Common myeloid progenitor, CD34-positive (primary cell): ENCODE results near the gene RGS21.
A peak's percentile ranks its signal among the peaks of the same experiment; 100 is the strongest.
"Not testable (repeated sequence)": the region's sequence is repeated elsewhere in the genome, so short reads cannot be mapped to it uniquely, and the experiment has no call there.

ENCODE experiments used
- CTCF ChIA-PET: fragments of 350-600 bp; sonication (Branson Sonifier 250); formaldehyde crosslinking; loops from one replicate; lab custom pipeline; 2021; ENCODE audit warnings: antibody characterized with exemption; lab: Charles Lee
- POLR2A ChIA-PET: fragments of 350-600 bp; sonication (Branson Sonifier 250); formaldehyde crosslinking; loops from one replicate; lab custom pipeline; 2021; ENCODE audit warnings: antibody characterized with exemption; lab: Charles Lee
- DNase-seq, 3 donors: peaks; one replicate each; pipeline versions ENCODE4 v3.0.0 to v3.0.0-alpha.2; 2013
- H3K27ac ChIP-seq, 2 experiments: 1 replicate in 1 of 2; 2 replicates in 1 of 2; pipeline ENCODE4 v1.7.0; 2013; ENCODE audit warnings: inconsistent platforms in 2 of 2, low read length in 2 of 2, mild to moderate bottlenecking in 2 of 2, low read depth in 1 of 2, moderate library complexity in 1 of 2; ENCODE audit not compliant: severe bottlenecking in 2 of 2, insufficient read depth in 1 of 2, poor library complexity in 1 of 2
- H3K27me3 ChIP-seq, 5 experiments: replicated peaks in 2 of 5; 1 replicate in 3 of 5; 2 replicates in 2 of 5; pipeline versions ENCODE4 v1.6.1 to v1.7.0; 2013; ENCODE audit warnings: low read length in 4 of 5, mild to moderate bottlenecking in 2 of 5, moderate library complexity in 2 of 5, inconsistent platforms in 1 of 5; ENCODE audit not compliant: insufficient read depth in 5 of 5, control insufficient read depth in 4 of 5
- H3K36me3 ChIP-seq, 4 experiments: 1 replicate in 2 of 4; 2 replicates in 2 of 4; pipeline versions ENCODE4 v1.6.1 to v1.7.0; 2013; ENCODE audit warnings: low read length in 3 of 4, control low read depth in 1 of 4, mild to moderate bottlenecking in 1 of 4; ENCODE audit not compliant: control insufficient read depth in 4 of 4, insufficient read depth in 4 of 4
- H3K4me1 ChIP-seq, 4 experiments: 1 replicate in 3 of 4; 2 replicates in 1 of 4; pipeline versions ENCODE4 v1.6.1 to v1.7.1; 2013; ENCODE audit warnings: low read length in 3 of 4, mild to moderate bottlenecking in 3 of 4, control low read depth in 1 of 4, inconsistent platforms in 1 of 4, moderate library complexity in 1 of 4; ENCODE audit not compliant: control insufficient read depth in 4 of 4, insufficient read depth in 4 of 4; ENCODE audit errors: control extremely low read depth in 1 of 4
- H3K4me3 ChIP-seq, 7 experiments: 1 replicate in 4 of 7; 2 replicates in 3 of 7; pipeline versions ENCODE4 v1.5.1 to v1.7.0; 2013; ENCODE audit warnings: mild to moderate bottlenecking in 7 of 7, low read length in 6 of 7, moderate library complexity in 6 of 7, inconsistent platforms in 2 of 7, low read depth in 2 of 7, control low read depth in 1 of 7; ENCODE audit not compliant: insufficient read depth in 4 of 7, control insufficient read depth in 1 of 7; ENCODE audit errors: extremely low read depth in 1 of 7
- H3K9me3 ChIP-seq, 5 experiments: 1 replicate in 4 of 5; 2 replicates in 1 of 5; pipeline versions ENCODE4 v1.6.1 to v1.7.1; 2013; ENCODE audit warnings: low read length in 4 of 5, mild to moderate bottlenecking in 2 of 5, inconsistent platforms in 1 of 5, low read depth in 1 of 5, moderate library complexity in 1 of 5; ENCODE audit not compliant: control insufficient read depth in 4 of 5, insufficient read depth in 2 of 5; ENCODE audit errors: control extremely low read depth in 1 of 5
- WGBS: methylation state at CpG from one replicate; pipeline ENCODE4 v1.1.5; 2013; ENCODE audit not compliant: insufficient coverage; 5-methylcytosine and 5-hydroxymethylcytosine counted together

The RGS21 gene

DNA sequence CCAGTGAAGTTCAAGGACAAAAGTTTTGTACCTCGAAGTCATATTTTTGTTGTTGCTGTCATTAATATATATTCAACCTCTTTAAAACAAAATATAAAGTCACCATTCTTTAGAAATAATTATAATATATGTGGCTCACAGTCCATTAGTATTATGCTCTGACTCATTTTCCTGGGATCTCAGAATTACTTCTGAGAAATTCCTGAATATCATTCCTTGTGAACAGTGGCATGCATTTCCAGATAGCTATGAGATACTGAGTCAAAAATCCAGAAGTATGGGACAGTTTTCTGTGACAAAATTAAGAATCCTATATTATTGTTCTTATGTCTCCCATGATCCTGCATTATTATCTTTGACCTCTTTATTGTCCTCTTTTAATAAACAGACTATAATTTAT lies 13.8 kb upstream of the RGS21 start:
- no peaks in the 10 kb centered on the region for H3K4me1 ChIP-seq
- no peak overlapping the region for H3K4me3 ChIP-seq
- POLR2A ChIA-PET, result no interaction called here
- WGBS, result no CpG with 5 or more reads among the region's 1 CpG
- H3K27ac ChIP-seq, result no peak overlapping the region
- CTCF ChIA-PET, result interaction anchor here (1.3 kb wide), 1 partner anchor 309 kb away, joined by 3 read pairs; no protein-coding TSS in a partner anchor
- H3K27me3 ChIP-seq, result no peaks in the 10 kb centered on the region
- no peaks in the 10 kb centered on the region for H3K36me3 ChIP-seq
- no peak for DNase-seq
- H3K9me3 ChIP-seq, result peaks cover 0 to 7% (median 2%) of the 10 kb centered on the region in 5 experiments

DNA sequence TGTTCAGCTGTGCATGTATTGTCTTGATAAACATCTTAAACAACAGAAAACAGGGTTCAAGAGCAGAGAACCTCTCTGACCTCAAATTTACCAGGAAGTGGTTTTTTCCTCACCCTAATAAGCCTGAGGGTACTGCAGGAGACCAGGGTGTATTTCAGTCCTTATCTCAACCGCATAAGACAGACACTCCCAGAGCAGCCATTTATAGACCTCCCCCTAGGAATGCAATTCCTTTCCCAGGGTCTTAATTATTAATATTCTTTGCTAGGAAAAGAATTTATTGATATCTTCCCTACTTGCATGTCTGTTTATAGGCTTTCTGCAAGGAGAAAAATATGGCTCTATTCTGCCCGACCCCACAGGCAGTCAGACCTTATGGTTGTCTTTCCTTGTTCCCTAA lies 8.5 kb upstream of the RGS21 start:
- H3K27ac ChIP-seq, H3K4me3 ChIP-seq, H3K4me1 ChIP-seq, POLR2A ChIA-PET, H3K9me3 ChIP-seq, H3K36me3 ChIP-seq, CTCF ChIA-PET, H3K27me3 ChIP-seq: not testable (repeated sequence)
- DNase-seq, result peak in 2 of 3 donors; percentile 6 to 7
- WGBS, result 89% methylated on average over 1 of the region's 2 CpGs

DNA sequence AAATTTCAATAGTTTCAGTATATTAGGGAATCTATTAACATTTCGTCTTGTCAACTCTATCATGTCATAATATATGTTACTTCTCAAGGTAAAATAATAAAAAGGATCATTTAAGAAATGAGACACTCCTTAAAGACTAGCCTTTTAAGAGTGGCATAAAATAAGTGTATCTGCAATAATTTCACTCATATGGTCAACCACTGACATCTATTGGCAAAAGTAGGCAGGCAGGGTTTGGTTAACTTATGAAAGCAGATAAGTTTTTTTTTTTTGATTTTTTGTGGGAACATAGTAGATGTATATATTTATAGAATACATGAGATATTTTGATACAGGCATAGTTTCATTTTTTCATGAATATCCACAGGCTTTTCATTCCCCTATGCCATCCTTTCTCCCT lies 5.5 kb upstream of the RGS21 start:
- peaks cover 0 to 9% (median 1%) of the 10 kb centered on the region in 5 experiments for H3K9me3 ChIP-seq
- CTCF ChIA-PET, result interaction anchor here (1.0 to 2.5 kb wide), 3 partner anchors 13 to 318 kb away, joined by 3 to 19 read pairs (median 4); no protein-coding TSS in a partner anchor
- H3K36me3 ChIP-seq, result no peaks in the 10 kb centered on the region
- H3K4me3 ChIP-seq, result no peak overlapping the region
- peak; percentile 73 to 85 (median 79) for DNase-seq
- no peak overlapping the region for H3K27ac ChIP-seq
- WGBS, result no CpG with 5 or more reads among the region's 1 CpG
- no peaks in the 10 kb centered on the region for H3K4me1 ChIP-seq
- H3K27me3 ChIP-seq, result no peaks in the 10 kb centered on the region
- POLR2A ChIA-PET, result no interaction called here

GRCh38 chr1:192327997-192328396 lies 11.2 kb downstream of the RGS21 start:
- no peak for DNase-seq
- ChIA-PET POLR2A (no interaction called here), CTCF (no interaction called here)
- Histone ChIP-seq H3K9me3 (no peaks in the 10 kb centered on the region), H3K27ac (no peak overlapping the region), H3K4me1 (no peaks in the 10 kb centered on the region), H3K27me3 (no peaks in the 10 kb centered on the region), H3K36me3 (no peaks in the 10 kb centered on the region), H3K4me3 (no peak overlapping the region)
- 88% methylated on average over 3 of the region's 6 CpGs for WGBS

DNA sequence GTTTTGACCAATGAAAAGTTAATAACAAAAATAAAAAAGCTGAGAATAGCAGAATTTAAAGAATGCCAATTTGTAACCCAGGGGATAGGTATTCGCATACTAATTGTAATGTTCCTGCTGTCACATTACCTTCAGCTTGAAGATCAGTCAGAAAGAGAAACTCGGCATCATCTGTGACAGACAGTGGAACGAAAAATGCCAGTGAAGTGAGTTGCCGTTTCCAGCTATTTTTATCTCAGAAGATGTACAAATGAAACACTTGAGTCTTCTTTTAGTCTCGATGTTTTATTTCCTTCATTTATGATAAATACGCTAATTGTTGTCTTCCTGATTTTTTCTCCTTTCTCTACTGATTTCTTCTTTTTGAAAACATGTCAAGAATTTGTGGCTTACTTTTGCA lies 26.1 kb downstream of the RGS21 start:
- 96% methylated on average over 5 of the region's 6 CpGs for WGBS
- no peaks in the 10 kb centered on the region for H3K36me3 ChIP-seq
- POLR2A ChIA-PET, result interaction anchor here (0.7 kb wide), 1 partner anchor 452 kb away, joined by 3 read pairs; no protein-coding TSS in a partner anchor
- no peaks in the 10 kb centered on the region for H3K4me1 ChIP-seq
- no peaks in the 10 kb centered on the region for H3K27me3 ChIP-seq
- no peak overlapping the region for H3K27ac ChIP-seq
- CTCF ChIA-PET, result no interaction called here
- peaks cover 0 to 1% (median 0%) of the 10 kb centered on the region in 5 experiments for H3K9me3 ChIP-seq
- H3K4me3 ChIP-seq, result no peak overlapping the region
- no peak for DNase-seq

- H3K27me3 ChIP-seq, result no peaks in the 10 kb centered on the region
- no peaks in the 10 kb centered on the region for H3K4me1 ChIP-seq
- H3K36me3 ChIP-seq, result no peaks in the 10 kb centered on the region
- CTCF ChIA-PET, result no interaction called here
- 94% methylated on average over 2 of the region's 3 CpGs for WGBS
- DNase-seq, result no peak
- peaks cover 0 to 1% (median 0%) of the 10 kb centered on the region in 5 experiments for H3K9me3 ChIP-seq
- H3K4me3 ChIP-seq, result no peak overlapping the region
- POLR2A ChIA-PET, result interaction anchor here (0.7 kb wide), 1 partner anchor 452 kb away, joined by 3 read pairs; no protein-coding TSS in a partner anchor
- no peak overlapping the region for H3K27ac ChIP-seq
These were observed 26.6 kb downstream of the RGS21 start for GRCh38 chr1:192343344-192343743.

- POLR2A ChIA-PET, result no interaction called here
These were observed 32.5 kb downstream of the RGS21 start for GRCh38 chr1:192349314-192349713.

More at GRCh38 chr1:192349314-192349713, 32.5 kb downstream of the RGS21 start:
- H3K36me3 ChIP-seq, result no peaks in the 10 kb centered on the region
- CTCF ChIA-PET, result no interaction called here
- H3K9me3 ChIP-seq, result no peaks in the 10 kb centered on the region
- no peak for DNase-seq
- no peak overlapping the region for H3K4me3 ChIP-seq
- no peak overlapping the region for H3K27ac ChIP-seq
- no CpG with 5 or more reads among the region's 1 CpG for WGBS
- no peaks in the 10 kb centered on the region for H3K4me1 ChIP-seq
- H3K27me3 ChIP-seq, result no peaks in the 10 kb centered on the region
